H1 (cell line): ENCODE data around the gene ACHE. TPM values are rescaled to one million over a fixed set of nuclear protein-coding genes. Genes with fewer than 3 reads are reported as not detected.

Experiments used
- BACH1 ChIP-seq: IDR thresholded peaks from 2 replicates; pipeline ENCODE4 v1.6.1; 2012; ENCODE audit warnings: low read length, improper control_type of control experiment
- EZH2 ChIP-seq: fragments of 200-600 bp; sonication (generic); IDR thresholded peaks from 2 replicates; pipeline ENCODE4 v1.7.1; 2012; ENCODE audit warnings: low read depth, mild to moderate bottlenecking, moderate library complexity, low read length, inconsistent platforms; ENCODE audit not compliant: severe bottlenecking
- POU5F1 ChIP-seq: IDR thresholded peaks from 2 replicates; pipeline ENCODE4 v1.6.1; 2011; ENCODE audit warnings: low read depth, mild to moderate bottlenecking, low read length, moderate library complexity
- SIN3A ChIP-seq, 2 experiments: IDR thresholded peaks in 1 of 2; conservative IDR thresholded peaks in 1 of 2; 2 replicates each; pipeline ENCODE4 v1.6.1; 2011 to 2012; ENCODE audit warnings: low read length in 2 of 2, improper control_type of control experiment in 1 of 2, low read depth in 1 of 2, mild to moderate bottlenecking in 1 of 2
- SUZ12 ChIP-seq: fragments of 200-600 bp; sonication (generic); IDR thresholded peaks from 2 replicates; pipeline ENCODE4 v1.6.1; 2012; ENCODE audit warnings: mild to moderate bottlenecking, inconsistent platforms, low read length, moderate library complexity, mixed read lengths
- polyA plus RNA-seq, 7 experiments: library from polyadenylated mRNA; depleted of rRNA in 3 of 7; stranded (reverse) in 5 of 7; unstranded in 2 of 7; fragments of >200 nt in 5 of 7; fragments of 200-250 nt in 2 of 7; gene quantifications; 1 replicate in 5 of 7; 2 replicates in 1 of 7; 4 replicates in 1 of 7; pipeline versions ENCODE4 v1.2.1 to v1.2.3, GENCODE V29; 2011 to 2013; ENCODE audit warnings: missing spikeins in 2 of 7, mixed read lengths in 2 of 7
- total RNA-seq: library from RNA; stranded (reverse); fragmentation: NEBNext Ultra II Directional; extraction: Animal tissue kit (Norgen Biotek cat#: 25700); gene quantifications from 2 replicates; pipeline ENCODE4 v1.2.1, GENCODE V29; 2021
- TF ChIP-seq, protein P1 (sequence below): fragments of 300-600 bp; sonication (generic); IDR thresholded peaks from 2 replicates; pipeline ENCODE4 v1.7.1; 2012; ENCODE audit warnings: low read length, moderate library complexity, mild to moderate bottlenecking, inconsistent platforms; ENCODE audit not compliant: insufficient replicate concordance
- TF ChIP-seq, protein P2 (sequence below): IDR thresholded peaks from 2 replicates; pipeline ENCODE4 v1.6.1; 2012; ENCODE audit warnings: inconsistent platforms

The ACHE gene
- total and polyA plus RNA-seq, 2 of the 8 experiments (the other 6 are each of a cell fraction or from before 2014, with no cell fraction given): 1.4 to 4.3 TPM

GRCh38 chr7:100895956-100896731 is 456 bp upstream of the ACHE start (continued):
- TF ChIP-seq, protein P1, sequence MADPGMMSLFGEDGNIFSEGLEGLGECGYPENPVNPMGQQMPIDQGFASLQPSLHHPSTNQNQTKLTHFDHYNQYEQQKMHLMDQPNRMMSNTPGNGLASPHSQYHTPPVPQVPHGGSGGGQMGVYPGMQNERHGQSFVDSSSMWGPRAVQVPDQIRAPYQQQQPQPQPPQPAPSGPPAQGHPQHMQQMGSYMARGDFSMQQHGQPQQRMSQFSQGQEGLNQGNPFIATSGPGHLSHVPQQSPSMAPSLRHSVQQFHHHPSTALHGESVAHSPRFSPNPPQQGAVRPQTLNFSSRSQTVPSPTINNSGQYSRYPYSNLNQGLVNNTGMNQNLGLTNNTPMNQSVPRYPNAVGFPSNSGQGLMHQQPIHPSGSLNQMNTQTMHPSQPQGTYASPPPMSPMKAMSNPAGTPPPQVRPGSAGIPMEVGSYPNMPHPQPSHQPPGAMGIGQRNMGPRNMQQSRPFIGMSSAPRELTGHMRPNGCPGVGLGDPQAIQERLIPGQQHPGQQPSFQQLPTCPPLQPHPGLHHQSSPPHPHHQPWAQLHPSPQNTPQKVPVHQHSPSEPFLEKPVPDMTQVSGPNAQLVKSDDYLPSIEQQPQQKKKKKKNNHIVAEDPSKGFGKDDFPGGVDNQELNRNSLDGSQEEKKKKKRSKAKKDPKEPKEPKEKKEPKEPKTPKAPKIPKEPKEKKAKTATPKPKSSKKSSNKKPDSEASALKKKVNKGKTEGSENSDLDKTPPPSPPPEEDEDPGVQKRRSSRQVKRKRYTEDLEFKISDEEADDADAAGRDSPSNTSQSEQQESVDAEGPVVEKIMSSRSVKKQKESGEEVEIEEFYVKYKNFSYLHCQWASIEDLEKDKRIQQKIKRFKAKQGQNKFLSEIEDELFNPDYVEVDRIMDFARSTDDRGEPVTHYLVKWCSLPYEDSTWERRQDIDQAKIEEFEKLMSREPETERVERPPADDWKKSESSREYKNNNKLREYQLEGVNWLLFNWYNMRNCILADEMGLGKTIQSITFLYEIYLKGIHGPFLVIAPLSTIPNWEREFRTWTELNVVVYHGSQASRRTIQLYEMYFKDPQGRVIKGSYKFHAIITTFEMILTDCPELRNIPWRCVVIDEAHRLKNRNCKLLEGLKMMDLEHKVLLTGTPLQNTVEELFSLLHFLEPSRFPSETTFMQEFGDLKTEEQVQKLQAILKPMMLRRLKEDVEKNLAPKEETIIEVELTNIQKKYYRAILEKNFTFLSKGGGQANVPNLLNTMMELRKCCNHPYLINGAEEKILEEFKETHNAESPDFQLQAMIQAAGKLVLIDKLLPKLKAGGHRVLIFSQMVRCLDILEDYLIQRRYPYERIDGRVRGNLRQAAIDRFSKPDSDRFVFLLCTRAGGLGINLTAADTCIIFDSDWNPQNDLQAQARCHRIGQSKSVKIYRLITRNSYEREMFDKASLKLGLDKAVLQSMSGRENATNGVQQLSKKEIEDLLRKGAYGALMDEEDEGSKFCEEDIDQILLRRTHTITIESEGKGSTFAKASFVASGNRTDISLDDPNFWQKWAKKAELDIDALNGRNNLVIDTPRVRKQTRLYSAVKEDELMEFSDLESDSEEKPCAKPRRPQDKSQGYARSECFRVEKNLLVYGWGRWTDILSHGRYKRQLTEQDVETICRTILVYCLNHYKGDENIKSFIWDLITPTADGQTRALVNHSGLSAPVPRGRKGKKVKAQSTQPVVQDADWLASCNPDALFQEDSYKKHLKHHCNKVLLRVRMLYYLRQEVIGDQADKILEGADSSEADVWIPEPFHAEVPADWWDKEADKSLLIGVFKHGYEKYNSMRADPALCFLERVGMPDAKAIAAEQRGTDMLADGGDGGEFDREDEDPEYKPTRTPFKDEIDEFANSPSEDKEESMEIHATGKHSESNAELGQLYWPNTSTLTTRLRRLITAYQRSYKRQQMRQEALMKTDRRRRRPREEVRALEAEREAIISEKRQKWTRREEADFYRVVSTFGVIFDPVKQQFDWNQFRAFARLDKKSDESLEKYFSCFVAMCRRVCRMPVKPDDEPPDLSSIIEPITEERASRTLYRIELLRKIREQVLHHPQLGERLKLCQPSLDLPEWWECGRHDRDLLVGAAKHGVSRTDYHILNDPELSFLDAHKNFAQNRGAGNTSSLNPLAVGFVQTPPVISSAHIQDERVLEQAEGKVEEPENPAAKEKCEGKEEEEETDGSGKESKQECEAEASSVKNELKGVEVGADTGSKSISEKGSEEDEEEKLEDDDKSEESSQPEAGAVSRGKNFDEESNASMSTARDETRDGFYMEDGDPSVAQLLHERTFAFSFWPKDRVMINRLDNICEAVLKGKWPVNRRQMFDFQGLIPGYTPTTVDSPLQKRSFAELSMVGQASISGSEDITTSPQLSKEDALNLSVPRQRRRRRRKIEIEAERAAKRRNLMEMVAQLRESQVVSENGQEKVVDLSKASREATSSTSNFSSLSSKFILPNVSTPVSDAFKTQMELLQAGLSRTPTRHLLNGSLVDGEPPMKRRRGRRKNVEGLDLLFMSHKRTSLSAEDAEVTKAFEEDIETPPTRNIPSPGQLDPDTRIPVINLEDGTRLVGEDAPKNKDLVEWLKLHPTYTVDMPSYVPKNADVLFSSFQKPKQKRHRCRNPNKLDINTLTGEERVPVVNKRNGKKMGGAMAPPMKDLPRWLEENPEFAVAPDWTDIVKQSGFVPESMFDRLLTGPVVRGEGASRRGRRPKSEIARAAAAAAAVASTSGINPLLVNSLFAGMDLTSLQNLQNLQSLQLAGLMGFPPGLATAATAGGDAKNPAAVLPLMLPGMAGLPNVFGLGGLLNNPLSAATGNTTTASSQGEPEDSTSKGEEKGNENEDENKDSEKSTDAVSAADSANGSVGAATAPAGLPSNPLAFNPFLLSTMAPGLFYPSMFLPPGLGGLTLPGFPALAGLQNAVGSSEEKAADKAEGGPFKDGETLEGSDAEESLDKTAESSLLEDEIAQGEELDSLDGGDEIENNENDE: no peak
- TF ChIP-seq POU5F1 (no peak), SUZ12 (peak; percentile 81; the same call in 1 of the 2 replicates), SIN3A (conservative IDR thresholded peaks at IDR 0.05 in 1 of 2, IDR thresholded peaks at IDR 0.05 in 1 of 2; ENCODE audit: low read depth in 1 of 2, low read length in 2 of 2) (no peak), EZH2 (peak; percentile 84), BACH1 (peak; percentile 62)
- TF ChIP-seq, protein P2, sequence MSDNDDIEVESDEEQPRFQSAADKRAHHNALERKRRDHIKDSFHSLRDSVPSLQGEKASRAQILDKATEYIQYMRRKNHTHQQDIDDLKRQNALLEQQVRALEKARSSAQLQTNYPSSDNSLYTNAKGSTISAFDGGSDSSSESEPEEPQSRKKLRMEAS: peak; percentile 38; the same call in 1 of the 2 replicates
